Mesothelial cell of epicardium (in vitro differentiated cells): ENCODE data around the gene HEXIM2. TPM values are rescaled to one million over a fixed set of nuclear protein-coding genes. Genes with fewer than 3 reads are reported as not detected.

Experiments used
- DNase-seq, 2 experiments: peaks; one replicate each; pipeline ENCODE4 v3.0.0; 2021; ENCODE audit warnings: low spot score in 2 of 2; ENCODE audit not compliant: unreplicated experiment in 2 of 2
- H3K27ac Mint-ChIP-seq: 2 replicates; pipeline ENCODE4 v1.8.0; 2021; ENCODE audit warnings: mixed read lengths
- H3K27me3 Mint-ChIP-seq: 2 replicates; pipeline ENCODE4 v1.8.0; 2021; ENCODE audit warnings: low read depth, mixed read lengths
- H3K36me3 Mint-ChIP-seq: 2 replicates; pipeline ENCODE4 v1.8.0; 2021; ENCODE audit warnings: mixed read lengths
- H3K4me1 Mint-ChIP-seq: 2 replicates; pipeline ENCODE4 v1.8.0; 2021; ENCODE audit warnings: mixed read lengths
- H3K4me3 Mint-ChIP-seq: 2 replicates; pipeline ENCODE4 v1.8.0; 2021; ENCODE audit warnings: mild to moderate bottlenecking, moderate library complexity, mixed read lengths
- H3K9me3 Mint-ChIP-seq: 2 replicates; pipeline ENCODE4 v1.8.0; 2021; ENCODE audit warnings: mixed read lengths
- total RNA-seq: library from RNA; stranded (reverse); gene quantifications from 3 replicates; pipeline ENCODE4 v1.2.1, GENCODE V29; 2021
- TF ChIP-seq, protein P1 (sequence below): fragments of 200-600 bp; sonication (generic); IDR thresholded peaks from one replicate; pipeline ENCODE4 v1.5.0; 2021; ENCODE audit warnings: antibody characterized with exemption; ENCODE audit not compliant: unreplicated experiment

The HEXIM2 gene
- total RNA-seq, 1 donor from 2014 or later: 6.5 TPM

DNA sequence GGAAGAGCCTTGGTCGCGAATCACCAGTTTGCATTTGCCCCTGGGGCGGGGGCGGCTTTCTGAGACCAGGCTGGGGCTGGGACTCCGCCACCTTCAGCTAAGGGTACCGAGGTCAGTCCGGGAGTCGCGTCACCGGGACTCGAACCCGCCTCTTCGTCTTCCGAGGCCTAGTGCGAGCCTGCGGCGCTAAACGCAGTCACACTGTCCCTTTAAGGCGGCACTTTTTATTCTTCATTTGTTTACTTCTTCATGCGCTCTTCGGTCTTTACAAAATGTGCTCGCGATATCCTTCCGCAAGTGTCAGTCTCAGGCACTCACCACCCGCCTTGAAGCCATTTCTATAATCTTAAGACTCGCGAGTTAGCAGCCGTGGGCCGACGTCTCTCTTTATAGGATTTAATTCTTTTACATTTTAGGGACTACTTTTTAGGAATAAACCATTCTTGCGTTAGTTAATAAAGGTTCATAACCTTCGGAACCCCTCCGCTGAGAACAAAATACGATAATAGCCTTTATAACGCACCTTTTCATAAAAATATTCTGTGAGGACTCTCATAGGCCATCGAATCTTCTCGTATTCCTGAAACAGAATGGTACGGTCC is 14.0 kb upstream of the HEXIM2 start:
- TF ChIP-seq, protein P1, sequence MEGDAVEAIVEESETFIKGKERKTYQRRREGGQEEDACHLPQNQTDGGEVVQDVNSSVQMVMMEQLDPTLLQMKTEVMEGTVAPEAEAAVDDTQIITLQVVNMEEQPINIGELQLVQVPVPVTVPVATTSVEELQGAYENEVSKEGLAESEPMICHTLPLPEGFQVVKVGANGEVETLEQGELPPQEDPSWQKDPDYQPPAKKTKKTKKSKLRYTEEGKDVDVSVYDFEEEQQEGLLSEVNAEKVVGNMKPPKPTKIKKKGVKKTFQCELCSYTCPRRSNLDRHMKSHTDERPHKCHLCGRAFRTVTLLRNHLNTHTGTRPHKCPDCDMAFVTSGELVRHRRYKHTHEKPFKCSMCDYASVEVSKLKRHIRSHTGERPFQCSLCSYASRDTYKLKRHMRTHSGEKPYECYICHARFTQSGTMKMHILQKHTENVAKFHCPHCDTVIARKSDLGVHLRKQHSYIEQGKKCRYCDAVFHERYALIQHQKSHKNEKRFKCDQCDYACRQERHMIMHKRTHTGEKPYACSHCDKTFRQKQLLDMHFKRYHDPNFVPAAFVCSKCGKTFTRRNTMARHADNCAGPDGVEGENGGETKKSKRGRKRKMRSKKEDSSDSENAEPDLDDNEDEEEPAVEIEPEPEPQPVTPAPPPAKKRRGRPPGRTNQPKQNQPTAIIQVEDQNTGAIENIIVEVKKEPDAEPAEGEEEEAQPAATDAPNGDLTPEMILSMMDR: no peak
- Mint-ChIP-seq H3K27me3 (no peaks in the 10 kb centered on the region), H3K36me3 (no peaks in the 10 kb centered on the region), H3K4me1 (peaks cover 42% of the 10 kb centered on the region), H3K27ac (peak overlapping the region; percentile 100), H3K4me3 (peak overlapping the region; percentile 98), H3K9me3 (no peaks in the 10 kb centered on the region)
- DNase-seq: peak in 1 of 2 experiments; percentile 79

DNA sequence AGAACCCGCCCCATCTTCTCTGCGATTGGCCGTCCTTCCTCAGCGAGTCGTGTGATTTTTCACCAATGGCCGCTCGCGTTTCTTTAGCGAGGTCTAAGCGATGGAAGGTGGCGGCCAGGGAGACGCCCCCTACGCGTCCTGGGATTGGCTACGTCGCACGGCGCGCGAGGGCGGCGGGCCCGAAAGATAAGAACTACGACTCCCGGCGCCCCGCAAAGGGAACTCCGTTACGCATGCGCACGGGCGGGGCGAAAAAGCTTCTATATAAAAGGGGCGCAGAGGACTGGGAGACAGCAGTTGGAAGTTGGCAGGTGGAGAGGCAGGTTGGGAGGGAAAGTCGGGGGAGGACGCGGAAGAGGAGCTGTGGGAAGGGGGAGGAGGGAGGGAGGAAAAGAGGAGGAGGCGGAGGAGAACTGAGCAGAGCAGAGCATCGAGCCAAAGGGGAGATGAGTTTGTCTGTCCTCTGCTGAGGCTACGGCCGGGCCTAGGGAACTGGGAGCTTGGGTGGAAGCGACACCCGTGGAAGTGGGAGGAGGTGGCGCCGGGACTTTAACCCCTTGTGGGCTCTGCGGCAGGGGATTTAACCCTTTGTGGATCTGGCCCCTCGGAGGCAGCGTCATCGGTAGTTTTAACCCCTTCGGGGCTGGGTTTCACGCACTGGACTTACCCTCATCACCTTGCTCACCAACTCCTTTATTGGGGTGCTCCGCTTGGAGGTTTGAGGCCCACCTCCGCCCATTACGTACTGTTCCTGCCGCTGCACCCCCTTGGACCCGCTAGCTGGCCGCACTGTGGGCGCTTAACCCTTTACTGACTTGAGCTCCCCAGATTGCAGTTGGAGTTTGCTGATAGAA is 13.3 kb upstream of the HEXIM2 start, which contains the start of gene HEXIM1:
HEXIM1 (plus strand) TSS at position 293 of the 854 bp plus-strand sequence. CDS start 716 bp downstream, outside the sequence.
- TF ChIP-seq, protein P1: no peak
- Mint-ChIP-seq H3K4me3 (peak within 1 kb of the TSS; percentile 98), H3K27ac (peak within 1 kb of the TSS; percentile 100), H3K27me3 (no peaks in the 10 kb centered on the region), H3K36me3 (no peaks in the 10 kb centered on the region), H3K4me1 (peaks cover 41% of the 10 kb centered on the region), H3K9me3 (no peaks in the 10 kb centered on the region)
- peak; percentile 98 to 100 for DNase-seq

DNA sequence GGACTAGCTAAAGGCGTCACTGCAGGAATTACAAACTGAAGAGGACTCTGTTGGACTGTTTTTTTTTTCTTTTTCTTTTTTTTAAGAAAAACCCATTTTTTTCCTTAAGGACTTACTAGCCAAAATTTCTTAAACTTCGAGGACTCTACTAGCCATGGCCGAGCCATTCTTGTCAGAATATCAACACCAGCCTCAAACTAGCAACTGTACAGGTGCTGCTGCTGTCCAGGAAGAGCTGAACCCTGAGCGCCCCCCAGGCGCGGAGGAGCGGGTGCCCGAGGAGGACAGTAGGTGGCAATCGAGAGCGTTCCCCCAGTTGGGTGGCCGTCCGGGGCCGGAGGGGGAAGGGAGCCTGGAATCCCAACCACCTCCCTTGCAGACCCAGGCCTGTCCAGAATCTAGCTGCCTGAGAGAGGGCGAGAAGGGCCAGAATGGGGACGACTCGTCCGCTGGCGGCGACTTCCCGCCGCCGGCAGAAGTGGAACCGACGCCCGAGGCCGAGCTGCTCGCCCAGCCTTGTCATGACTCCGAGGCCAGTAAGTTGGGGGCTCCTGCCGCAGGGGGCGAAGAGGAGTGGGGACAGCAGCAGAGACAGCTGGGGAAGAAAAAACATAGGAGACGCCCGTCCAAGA is 12.5 kb upstream of the HEXIM2 start:
- no peaks in the 10 kb centered on the region for H3K9me3 Mint-ChIP-seq
- peaks cover 34% of the 10 kb centered on the region for H3K4me1 Mint-ChIP-seq
- TF ChIP-seq, protein P1: peak; percentile 42
- no peaks in the 10 kb centered on the region for H3K27me3 Mint-ChIP-seq
- H3K27ac Mint-ChIP-seq: peak overlapping the region; percentile 100
- H3K36me3 Mint-ChIP-seq: no peaks in the 10 kb centered on the region
- peak; percentile 63 to 85 for DNase-seq
- peak overlapping the region; percentile 98 for H3K4me3 Mint-ChIP-seq

DNA sequence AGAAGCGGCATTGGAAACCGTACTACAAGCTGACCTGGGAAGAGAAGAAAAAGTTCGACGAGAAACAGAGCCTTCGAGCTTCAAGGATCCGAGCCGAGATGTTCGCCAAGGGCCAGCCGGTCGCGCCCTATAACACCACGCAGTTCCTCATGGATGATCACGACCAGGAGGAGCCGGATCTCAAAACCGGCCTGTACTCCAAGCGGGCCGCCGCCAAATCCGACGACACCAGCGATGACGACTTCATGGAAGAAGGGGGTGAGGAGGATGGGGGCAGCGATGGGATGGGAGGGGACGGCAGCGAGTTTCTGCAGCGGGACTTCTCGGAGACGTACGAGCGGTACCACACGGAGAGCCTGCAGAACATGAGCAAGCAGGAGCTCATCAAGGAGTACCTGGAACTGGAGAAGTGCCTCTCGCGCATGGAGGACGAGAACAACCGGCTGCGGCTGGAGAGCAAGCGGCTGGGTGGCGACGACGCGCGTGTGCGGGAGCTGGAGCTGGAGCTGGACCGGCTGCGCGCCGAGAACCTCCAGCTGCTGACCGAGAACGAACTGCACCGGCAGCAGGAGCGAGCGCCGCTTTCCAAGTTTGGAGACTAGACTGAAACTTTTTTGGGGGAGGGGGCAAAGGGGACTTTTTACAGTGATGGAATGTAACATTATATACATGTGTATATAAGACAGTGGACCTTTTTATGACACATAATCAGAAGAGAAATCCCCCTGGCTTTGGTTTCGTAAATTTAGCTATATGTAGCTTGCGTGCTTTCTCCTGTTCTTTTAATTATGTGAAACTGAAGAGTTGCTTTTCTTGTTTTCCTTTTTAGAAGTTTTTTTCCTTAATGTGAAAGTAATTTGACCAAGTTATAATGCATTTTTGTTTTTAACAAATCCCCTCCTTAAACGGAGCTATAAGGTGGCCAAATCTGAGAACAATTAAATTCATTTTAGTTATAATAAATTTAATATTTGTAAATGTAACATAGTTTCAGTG is 11.7 kb upstream of the HEXIM2 start:
- TF ChIP-seq, protein P1: no peak
- no peaks in the 10 kb centered on the region for H3K36me3 Mint-ChIP-seq
- no peaks in the 10 kb centered on the region for H3K9me3 Mint-ChIP-seq
- peak overlapping the region; percentile 98 for H3K4me3 Mint-ChIP-seq
- H3K27me3 Mint-ChIP-seq: no peaks in the 10 kb centered on the region
- peak overlapping the region; percentile 100 for H3K27ac Mint-ChIP-seq
- DNase-seq: peak in 1 of 2 experiments; percentile 58
- peaks cover 33% of the 10 kb centered on the region for H3K4me1 Mint-ChIP-seq
